Endothelial cell of umbilical vein (primary cell): ENCODE data around the gene TRIM56. TPM values are rescaled to one million over a fixed set of nuclear protein-coding genes. Genes with fewer than 3 reads are reported as not detected.
"Not testable (repeated sequence)": the region's sequence is repeated elsewhere in the genome, so short reads cannot be mapped to it uniquely, and the experiment has no call there.

Experiments
- BruUV-seq: library from RNA; stranded (reverse); fragments of 400-500 nt; replicated peaks from 2 replicates; lab custom pipeline; 2021; lab: Mats Ljungman, UMichigan
- CTCF ChIA-PET: fragments of 300-600, 350-600 bp; sonication (Branson Sonifier 250); formaldehyde crosslinking; loops from one replicate; lab custom pipeline; 2021; ENCODE audit warnings: antibody characterized with exemption, inconsistent platforms; lab: Charles Lee
- POLR2A ChIA-PET: fragments of 300-600, 350-600 bp; sonication (Branson Sonifier 250); formaldehyde crosslinking; loops from one replicate; lab custom pipeline; 2021; ENCODE audit warnings: antibody characterized with exemption, inconsistent platforms; lab: Charles Lee
- DNase-seq: peaks from one replicate; pipeline ENCODE4 v3.0.0-alpha.2; 2011; ENCODE audit warnings: low read depth, low spot score
- FAIRE-seq: peaks from 2 replicates; lab custom pipeline; 2011; peaks lifted over from hg19 to GRCh38; lab: Jason Lieb, UNC
- H2AFZ ChIP-seq: 2 replicates; pipeline ENCODE4 v1.6.0; 2012; ENCODE audit warnings: low read depth, low read length, control low read depth, inconsistent platforms
- H3K27ac ChIP-seq: 2 replicates; pipeline ENCODE4 v1.5.1; 2011; ENCODE audit warnings: low read depth, mild to moderate bottlenecking, control low read depth, low read length, moderate library complexity; ENCODE audit not compliant: insufficient read depth
- H3K27me3 ChIP-seq, 2 experiments: 2 replicates each; pipeline versions ENCODE4 v1.6.0 to v1.6.1; 2011; ENCODE audit warnings: low read length in 2 of 2, mixed read lengths in 1 of 2; ENCODE audit not compliant: control insufficient read depth in 2 of 2, insufficient read depth in 2 of 2
- H3K36me3 ChIP-seq, 2 experiments: 2 replicates in 1 of 2; 3 replicates in 1 of 2; pipeline ENCODE4 v1.5.1; 2011; ENCODE audit warnings: low read length in 2 of 2, mild to moderate bottlenecking in 1 of 2, moderate library complexity in 1 of 2; ENCODE audit not compliant: control insufficient read depth in 2 of 2, insufficient read depth in 2 of 2; ENCODE audit errors: extremely low read depth in 1 of 2
- H3K4me1 ChIP-seq: 3 replicates; pipeline ENCODE4 v1.5.1; 2011; ENCODE audit warnings: mild to moderate bottlenecking, low read length; ENCODE audit not compliant: control insufficient read depth, insufficient read depth; ENCODE audit errors: extremely low read depth
- H3K4me2 ChIP-seq: 2 replicates; pipeline ENCODE4 v1.6.1; 2011; ENCODE audit warnings: low read length, control low read depth, mixed read lengths; ENCODE audit not compliant: insufficient read depth
- H3K4me3 ChIP-seq, 3 experiments: fragments of 200-600 bp in 1 of 3; sonication (generic), shearing (Covaris generic) in 1 of 3; replicated peaks in 1 of 3; 2 replicates each; pipeline ENCODE4 v1.5.1; 2011 to 2016; ENCODE audit warnings: control low read depth in 3 of 3, low read length in 3 of 3, mild to moderate bottlenecking in 2 of 3, inconsistent platforms in 1 of 3, low read depth in 1 of 3, moderate library complexity in 1 of 3; ENCODE audit not compliant: insufficient read depth in 1 of 3
- H3K79me2 ChIP-seq: 2 replicates; pipeline ENCODE4 v1.6.0; 2012; ENCODE audit warnings: low read length, inconsistent platforms; ENCODE audit not compliant: control insufficient read depth, insufficient read depth
- H3K9ac ChIP-seq: replicated peaks from 2 replicates; pipeline ENCODE3; 2011; ENCODE audit warnings: low read length, control low read depth; ENCODE audit not compliant: insufficient read depth; ENCODE audit errors: extremely low read depth
- H3K9me1 ChIP-seq: replicated peaks from 3 replicates; pipeline ENCODE4 v1.6.0; 2011; ENCODE audit warnings: mild to moderate bottlenecking, low read length; ENCODE audit not compliant: control insufficient read depth, insufficient read depth; ENCODE audit errors: extremely low read depth
- H3K9me3 ChIP-seq: replicated peaks from 2 replicates; pipeline ENCODE4 v1.5.1; 2012; ENCODE audit warnings: low read length, inconsistent platforms; ENCODE audit not compliant: control insufficient read depth, insufficient read depth
- H4K20me1 ChIP-seq: replicated peaks from 2 replicates; pipeline ENCODE3; 2011; ENCODE audit warnings: mild to moderate bottlenecking, low read length; ENCODE audit not compliant: control insufficient read depth, insufficient read depth; ENCODE audit errors: extremely low read depth
- CTCF ChIP-seq, 2 donors: IDR thresholded peaks; 1 replicate in 1 of 2; 2 replicates in 1 of 2; pipeline ENCODE4 v1.5.1; 2011; ENCODE audit warnings: low read length in 2 of 2, mild to moderate bottlenecking in 2 of 2, moderate library complexity in 2 of 2, control low read depth in 1 of 2, inconsistent platforms in 1 of 2, low read depth in 1 of 2; ENCODE audit not compliant: insufficient read depth in 1 of 2; ENCODE audit errors: extremely low read depth in 1 of 2
- EZH2 ChIP-seq: IDR thresholded peaks from 2 replicates; pipeline ENCODE4 v1.6.1; 2012; ENCODE audit warnings: borderline replicate concordance, low read depth, mild to moderate bottlenecking, moderate library complexity, low read length, inconsistent platforms; ENCODE audit not compliant: severe bottlenecking
- FOS ChIP-seq: IDR thresholded peaks from 2 replicates; pipeline ENCODE4 v1.6.1; 2011; ENCODE audit warnings: mild to moderate bottlenecking, low read length, moderate library complexity, borderline replicate concordance; ENCODE audit not compliant: insufficient read depth
- GATA2 ChIP-seq: IDR thresholded peaks from 2 replicates; pipeline ENCODE4 v1.7.0; 2011; ENCODE audit warnings: low read depth, mild to moderate bottlenecking, moderate library complexity, mixed read lengths, low read length; ENCODE audit not compliant: insufficient read length, insufficient read depth
- JUN ChIP-seq: IDR thresholded peaks from 2 replicates; pipeline ENCODE4 v1.6.1; 2011; ENCODE audit warnings: borderline replicate concordance, low read depth; ENCODE audit not compliant: insufficient read length, insufficient read depth
- MAX ChIP-seq: IDR thresholded peaks from 2 replicates; pipeline ENCODE4 v1.6.1; 2011; ENCODE audit not compliant: insufficient read depth, insufficient read length
- MYC ChIP-seq: IDR thresholded peaks from one replicate; pipeline ENCODE4 v1.6.1; 2011; ENCODE audit warnings: mild to moderate bottlenecking, low read depth, low read length
- POLR2A ChIP-seq: IDR thresholded peaks from 2 replicates; pipeline ENCODE4 v1.6.1; 2012; ENCODE audit warnings: low read depth, mild to moderate bottlenecking, control low read depth, low read length
- POLR2AphosphoS5 ChIP-seq: IDR thresholded peaks from 2 replicates; pipeline ENCODE4 v1.6.1; 2012; ENCODE audit warnings: low read depth, mild to moderate bottlenecking, control low read depth, low read length, moderate library complexity; ENCODE audit not compliant: insufficient read depth
- dilution Hi-C: fragments of 300-500 bp; cut with MboI; formaldehyde crosslinking; loops from one replicate; pipeline ENCODE4 v1.15.0; 2019; ENCODE audit warnings: low sequenced_read_pairs; ENCODE audit not compliant: extremely low pct_ligation_motif_present
- intact Hi-C: fragments of 100-400 bp; cut with micrococcal nuclease; formaldehyde crosslinking; loops from one replicate; pipeline ENCODE4 v1.10.0; 2022
- polyA plus RNA-seq, 4 experiments: library from polyadenylated mRNA; depleted of rRNA in 3 of 4; stranded (reverse) in 3 of 4; unstranded in 1 of 4; fragments of >200 nt; gene quantifications; 2 replicates each; pipeline versions ENCODE4 v1.2.1 to v1.2.3, GENCODE V29; 2011 to 2012; ENCODE audit warnings: missing spikeins in 1 of 4
- total RNA-seq: library from RNA; stranded (reverse); gene quantifications from 2 replicates; pipeline ENCODE4 v1.2.3, GENCODE V29; 2021

Gene TRIM56
- total and polyA plus RNA-seq, 2 donors (not counting 3 experiments of a cell fraction or from before 2014, with no cell fraction given) = 2.3 to 25.1 TPM

GRCh38 chr7:101075646-101076045 lies 9.6 kb upstream of the TRIM56 start:
- no peak for DNase-seq
- CTCF ChIA-PET = interaction anchor here (0.8 to 2.7 kb wide), 5 partner anchors 11 to 370 kb away, joined by 3 to 14 read pairs (median 4); partner anchors contain the start of gene POP7
- Histone ChIP-seq H3K4me2 (no peak overlapping the region), H3K4me1 (no peaks in the 10 kb centered on the region), H3K9me3 (no peaks in the 10 kb centered on the region), H3K9ac (no peak overlapping the region), H3K27me3 (peaks cover 2 to 4% of the 10 kb centered on the region in 2 experiments), H2AFZ (no peak overlapping the region), H3K27ac (no peak overlapping the region), H3K9me1 (no peaks in the 10 kb centered on the region), H4K20me1 (no peaks in the 10 kb centered on the region), H3K79me2 (no peaks in the 10 kb centered on the region), H3K4me3 (no peak overlapping the region), H3K36me3 (no peaks in the 10 kb centered on the region)
- dilution Hi-C loops = no loop called here
- TF ChIP-seq FOS = no peak
- TF ChIP-seq CTCF (IDR thresholded peaks at IDR 0.05; ENCODE audit: extremely low read depth in 1 of 2, insufficient read depth in 1 of 2, low read depth in 1 of 2, low read length in 2 of 2) = no peak
- TF ChIP-seq GATA2 = no peak
- no peak for TF ChIP-seq JUN
- no peak for TF ChIP-seq POLR2AphosphoS5
- TF ChIP-seq MYC = no peak
- TF ChIP-seq MAX = no peak
- TF ChIP-seq POLR2A = no peak
- TF ChIP-seq EZH2 = no peak
- no TSS peak for BruUV-seq
- no peak for FAIRE-seq
- POLR2A ChIA-PET = no interaction called here
- intact Hi-C loops = loop anchor here (5.0 kb wide), 1 partner anchor 207 kb away; no protein-coding TSS in a partner anchor

- not testable (repeated sequence) for BruUV-seq
- intact Hi-C loops = loop anchor here (5.0 kb wide), 1 partner anchor 206 kb away; no protein-coding TSS in a partner anchor
These were observed 9.1 kb upstream of the TRIM56 start for GRCh38 chr7:101076183-101076582.

More at GRCh38 chr7:101076183-101076582, 9.1 kb upstream of the TRIM56 start:
- H3K4me1 ChIP-seq, H3K79me2 ChIP-seq, H3K36me3 ChIP-seq, H3K27ac ChIP-seq, H2AFZ ChIP-seq, H3K9ac ChIP-seq, FAIRE-seq, dilution Hi-C loops, H3K4me2 ChIP-seq, DNase-seq, H3K4me3 ChIP-seq, H3K27me3 ChIP-seq, H3K9me3 ChIP-seq, H3K9me1 ChIP-seq, POLR2A ChIA-PET, H4K20me1 ChIP-seq: not testable (repeated sequence)
- CTCF ChIA-PET = interaction anchor here (0.8 to 2.7 kb wide), 7 partner anchors 11 to 370 kb away, joined by 3 to 16 read pairs (median 14); partner anchors contain the start of genes POP7 and SERPINE1
